ENCODE data around the gene ADGRA3.
"Not testable (repeated sequence)": the region's sequence is repeated elsewhere in the genome, so short reads cannot be mapped to it uniquely, and the experiment has no call there.

Gene ADGRA3

DNA sequence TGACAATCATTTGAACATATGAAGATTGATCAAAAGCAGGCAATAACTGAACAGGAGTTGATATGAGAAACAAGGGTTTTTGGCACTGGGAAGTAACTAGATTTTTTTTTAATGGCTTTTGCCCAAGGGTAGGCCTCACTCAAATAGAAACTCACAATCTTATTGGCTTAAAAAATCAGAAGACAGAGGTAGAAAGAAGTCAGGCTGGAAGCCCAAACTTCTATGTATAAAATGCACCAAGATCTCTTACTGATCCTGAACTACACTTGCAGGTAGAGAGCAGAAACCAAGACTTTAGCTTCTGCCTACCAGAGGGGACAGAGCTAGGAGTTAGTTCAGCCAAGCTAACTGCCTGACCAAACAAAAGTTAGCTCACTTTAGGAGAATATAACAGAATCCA, 74.9 kb downstream of the ADGRA3 start:
- DNase-seq (ENCODE audit: low spot score) = no peak

DNA sequence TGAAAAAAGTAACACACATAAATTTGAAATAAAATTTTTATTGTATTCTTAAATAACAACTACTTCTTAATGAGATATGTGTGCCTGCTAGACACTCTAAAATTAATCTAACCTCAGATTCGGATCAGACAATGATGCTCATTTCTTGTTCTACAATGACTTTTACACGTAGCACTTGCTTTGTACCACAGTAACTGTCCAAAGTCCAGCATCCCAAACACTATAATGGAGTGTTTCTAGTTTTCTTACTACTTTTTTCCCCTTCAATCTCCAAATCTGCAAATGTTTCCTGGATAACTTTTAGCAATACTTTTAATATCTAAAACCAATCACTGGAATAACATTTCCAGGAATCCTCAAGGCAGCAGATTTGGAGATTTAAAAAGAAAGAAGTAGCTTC, 75.9 kb downstream of the ADGRA3 start:
- DNase-seq (ENCODE audit: low spot score) = no peak

DNA sequence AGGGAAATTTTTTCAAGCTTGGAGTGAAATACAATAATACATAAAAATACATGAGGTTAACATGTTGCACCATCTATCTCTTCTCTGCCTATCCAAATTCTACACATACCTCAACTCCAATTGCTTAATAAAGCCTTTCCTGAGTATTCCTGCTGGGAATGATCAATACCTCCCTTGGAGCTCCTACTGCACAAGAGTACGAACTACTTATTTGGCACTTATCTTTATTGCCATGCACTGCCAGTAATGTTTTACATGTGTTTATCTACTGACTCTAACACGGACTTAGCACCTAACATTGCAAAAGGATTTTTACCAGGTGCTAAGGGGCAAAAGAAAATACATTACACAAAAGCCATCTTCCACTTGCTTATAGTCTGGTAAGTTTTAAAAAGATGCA, 80.2 kb downstream of the ADGRA3 start:
- DNase-seq (ENCODE audit: low spot score) = no peak

- DNase-seq (ENCODE audit: low spot score) = no peak
Measured at GRCh38 chr4:22434895-22435294, 81.0 kb downstream of the ADGRA3 start.

DNA sequence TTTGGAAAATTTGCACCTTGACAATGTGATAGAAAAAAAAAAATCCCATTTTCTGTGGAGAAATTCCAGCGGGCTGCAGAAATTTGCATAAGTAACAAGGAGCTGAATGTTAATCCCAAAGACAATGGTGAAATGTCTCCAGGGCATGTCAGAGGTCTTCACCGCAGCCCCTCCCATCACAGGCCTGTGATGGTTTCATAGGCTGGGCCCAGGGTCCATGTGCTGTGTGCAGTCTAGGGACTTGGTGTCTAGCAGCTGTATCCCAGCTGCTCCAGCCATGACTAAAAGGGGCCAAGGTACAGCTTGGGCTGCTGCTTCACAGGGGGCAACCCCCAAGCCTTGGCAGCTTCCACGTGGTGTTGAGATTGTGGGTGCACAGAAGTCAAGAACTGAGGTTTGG, 85.2 kb downstream of the ADGRA3 start:
- no peak for DNase-seq (ENCODE audit: low spot score)

DNA sequence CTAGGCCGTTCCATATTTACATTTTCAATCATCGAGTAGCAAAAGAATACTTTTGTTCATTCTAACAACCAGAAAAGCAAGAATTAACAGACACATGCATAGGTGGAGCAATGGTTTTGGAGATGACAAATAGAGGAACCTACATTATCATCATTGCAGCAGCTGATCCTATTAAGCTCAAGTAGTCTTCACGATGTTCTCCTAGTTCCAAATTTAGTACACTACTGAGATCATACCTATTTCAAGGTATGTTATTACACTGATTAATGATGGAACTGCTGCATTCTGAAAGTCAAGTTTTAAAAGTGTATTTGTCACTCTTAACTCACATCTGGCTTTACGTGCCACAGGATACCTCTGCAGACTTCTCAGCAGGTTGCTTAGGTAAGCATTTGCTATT, 87.4 kb downstream of the ADGRA3 start:
- DNase-seq (ENCODE audit: low spot score) = no peak

GRCh38 chr4:22427675-22428074, 88.2 kb downstream of the ADGRA3 start:
- DNase-seq (ENCODE audit: low spot score) = no peak

GRCh38 chr4:22420291-22420690, 95.6 kb downstream of the ADGRA3 start:
- no peak for DNase-seq (ENCODE audit: low spot score)

- DNase-seq (ENCODE audit: low spot score) = no peak
Measured at GRCh38 chr4:22417408-22417807, 98.5 kb downstream of the ADGRA3 start.

DNA sequence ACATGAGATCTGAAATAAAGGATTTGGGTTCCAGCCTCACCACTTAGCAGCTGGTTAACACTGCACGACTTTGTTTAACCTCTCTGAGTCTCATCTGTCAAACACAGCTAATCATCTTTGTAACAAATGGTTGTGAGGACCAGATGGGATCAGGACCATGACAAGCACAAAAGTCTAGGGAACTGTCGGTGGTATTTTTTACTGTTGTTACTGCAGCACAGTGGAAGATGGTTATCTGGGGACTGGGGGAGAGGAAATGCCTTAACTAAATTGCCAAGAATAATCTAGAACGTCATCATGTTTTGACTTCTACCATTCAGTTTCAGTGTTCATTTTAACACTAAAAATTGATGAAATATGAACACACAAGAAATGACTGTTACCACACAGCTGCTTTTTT, 99.5 kb downstream of the ADGRA3 start:
- DNase-seq (ENCODE audit: low spot score) = no peak

DNA sequence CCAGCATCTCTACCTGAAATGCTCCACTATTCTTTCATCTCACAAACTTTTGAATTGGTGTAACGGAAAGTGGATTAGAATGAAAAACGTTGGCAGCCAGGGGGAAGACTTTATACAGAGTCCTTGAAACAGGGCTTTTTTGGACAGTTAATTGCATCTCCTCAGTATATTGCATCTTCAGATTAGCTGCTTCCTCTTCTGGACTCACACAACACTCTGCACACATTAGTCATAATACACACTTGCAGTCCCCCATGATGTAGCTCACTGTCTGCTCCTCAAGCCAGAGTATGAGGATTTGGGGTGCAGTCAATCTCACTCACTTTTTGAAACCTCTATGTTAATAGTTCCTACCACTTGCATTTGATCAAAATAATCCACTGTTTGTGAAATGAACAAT, 101.0 kb downstream of the ADGRA3 start:
- DNase-seq (ENCODE audit: low spot score) = no peak

- no peak for DNase-seq (ENCODE audit: low spot score)
Measured at GRCh38 chr4:22413471-22413870, 102.4 kb downstream of the ADGRA3 start.

- DNase-seq (ENCODE audit: low spot score) = no peak
Measured at GRCh38 chr4:22412013-22412412, 103.9 kb downstream of the ADGRA3 start.

DNA sequence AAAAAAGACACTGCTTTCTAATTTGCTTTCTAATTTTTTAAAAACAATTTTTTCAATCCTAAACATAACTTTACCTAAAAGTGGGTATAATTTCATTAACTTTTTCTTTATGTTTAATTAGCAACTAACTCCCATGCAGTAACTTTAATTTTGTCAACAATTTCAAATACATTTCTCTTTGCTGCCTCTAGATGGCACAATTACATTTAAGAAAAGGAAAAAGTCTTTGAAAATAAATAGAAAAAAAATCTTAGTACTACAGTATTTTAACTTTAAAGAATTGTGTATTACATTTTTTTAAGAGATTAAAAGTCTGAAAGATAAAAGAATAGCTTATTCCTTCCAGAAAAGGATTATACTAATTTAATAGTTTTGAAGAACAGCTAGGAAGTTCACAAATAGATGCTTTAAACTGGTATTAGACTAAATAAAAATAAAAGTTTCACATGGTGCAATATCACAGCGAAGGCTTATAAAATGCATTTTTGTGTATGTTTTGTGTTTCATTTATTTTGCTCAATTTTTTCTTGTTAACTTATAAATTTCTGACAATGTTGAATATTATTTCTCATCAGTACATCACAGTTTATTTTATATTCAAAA, 105.1 kb downstream of the ADGRA3 start:
- no peak for DNase-seq (ENCODE audit: low spot score)

- DNase-seq (ENCODE audit: low spot score) = no peak
Measured at GRCh38 chr4:22408474-22408873, 107.4 kb downstream of the ADGRA3 start.

- no peak for DNase-seq (ENCODE audit: low spot score)
Measured at GRCh38 chr4:22407361-22407760, 108.5 kb downstream of the ADGRA3 start.

DNA sequence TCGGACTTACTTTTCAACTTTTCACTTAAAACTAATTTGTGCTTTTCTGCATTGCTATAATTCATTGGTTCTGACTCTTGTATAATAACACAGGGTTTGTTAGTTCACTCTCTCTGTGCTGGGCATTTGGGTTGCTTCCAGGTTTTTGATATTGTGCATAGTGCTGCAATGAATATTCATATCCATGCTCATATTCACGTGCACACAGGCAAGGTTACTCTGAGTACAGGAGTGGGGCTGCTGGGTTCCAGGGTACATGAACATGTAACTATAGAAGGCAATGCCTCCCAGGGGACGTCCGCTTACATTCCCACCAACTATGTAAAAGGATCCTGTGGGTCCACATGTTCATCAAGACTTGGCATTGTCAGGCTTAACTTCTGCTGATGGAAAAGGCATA, 117.2 kb downstream of the ADGRA3 start:
- no peak for DNase-seq (ENCODE audit: low spot score)

GRCh38 chr4:22391551-22391950, 124.3 kb downstream of the ADGRA3 start:
- DNase-seq (ENCODE audit: low spot score) = no peak

DNA sequence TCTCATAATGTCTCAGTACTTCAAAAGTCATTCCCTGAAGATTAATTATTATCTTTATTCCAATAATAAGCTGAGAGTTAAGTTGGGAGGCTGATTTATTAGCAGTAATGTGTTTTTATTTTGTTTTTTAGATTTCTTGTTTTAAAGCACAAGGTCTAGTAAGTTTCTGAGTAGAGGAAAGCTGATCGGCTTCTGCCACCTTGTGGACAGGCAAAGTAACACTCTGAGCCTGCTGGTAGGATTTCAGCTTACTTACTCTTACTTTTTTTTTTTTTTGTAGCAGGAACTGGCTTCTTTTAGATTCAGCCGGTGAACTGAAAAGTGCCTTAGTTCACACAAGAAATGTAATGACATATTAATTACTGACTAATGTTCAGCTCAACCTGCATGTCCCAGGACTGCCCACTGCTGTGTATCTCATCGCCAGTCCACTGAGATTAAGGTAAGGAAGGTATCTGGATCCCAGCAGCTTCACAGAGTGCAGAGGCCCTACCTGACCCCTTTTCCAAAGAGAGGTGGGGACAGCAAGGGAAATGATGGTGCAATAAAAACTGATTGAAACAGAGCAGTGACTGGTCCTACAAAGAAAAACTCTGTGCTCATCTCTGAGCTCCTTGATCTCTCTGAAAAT, 126.5 kb downstream of the ADGRA3 start:
- no peak for DNase-seq (ENCODE audit: low spot score)

- DNase-seq (ENCODE audit: low spot score) = no peak
Measured at GRCh38 chr4:22385611-22386011, 130.3 kb downstream of the ADGRA3 start.

GRCh38 chr4:22384154-22384553, 131.7 kb downstream of the ADGRA3 start:
- DNase-seq (ENCODE audit: low spot score) = no peak

GRCh38 chr4:22382216-22382615, 133.7 kb downstream of the ADGRA3 start:
- not testable (repeated sequence) for DNase-seq (ENCODE audit: low spot score)

DNA sequence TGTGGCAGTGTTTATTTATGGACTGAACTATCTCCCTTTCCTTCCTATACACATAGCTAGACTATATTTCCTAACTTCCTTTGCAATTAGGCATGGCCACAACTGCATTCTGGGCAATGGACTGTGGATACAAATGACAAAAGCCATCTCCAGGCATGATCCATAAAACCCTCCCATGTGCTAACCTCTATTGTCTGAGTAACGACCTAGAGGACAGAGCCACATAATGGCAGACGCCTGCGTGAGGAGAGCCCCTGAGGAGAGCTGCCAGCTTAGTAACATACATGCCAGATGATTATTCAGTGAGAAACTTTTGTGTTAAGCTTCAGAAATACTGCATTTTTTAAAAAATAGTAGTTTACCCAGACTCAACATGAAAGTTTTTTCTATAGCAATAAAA, 142.9 kb downstream of the ADGRA3 start:
- DNase-seq (ENCODE audit: low spot score) = no peak

DNA sequence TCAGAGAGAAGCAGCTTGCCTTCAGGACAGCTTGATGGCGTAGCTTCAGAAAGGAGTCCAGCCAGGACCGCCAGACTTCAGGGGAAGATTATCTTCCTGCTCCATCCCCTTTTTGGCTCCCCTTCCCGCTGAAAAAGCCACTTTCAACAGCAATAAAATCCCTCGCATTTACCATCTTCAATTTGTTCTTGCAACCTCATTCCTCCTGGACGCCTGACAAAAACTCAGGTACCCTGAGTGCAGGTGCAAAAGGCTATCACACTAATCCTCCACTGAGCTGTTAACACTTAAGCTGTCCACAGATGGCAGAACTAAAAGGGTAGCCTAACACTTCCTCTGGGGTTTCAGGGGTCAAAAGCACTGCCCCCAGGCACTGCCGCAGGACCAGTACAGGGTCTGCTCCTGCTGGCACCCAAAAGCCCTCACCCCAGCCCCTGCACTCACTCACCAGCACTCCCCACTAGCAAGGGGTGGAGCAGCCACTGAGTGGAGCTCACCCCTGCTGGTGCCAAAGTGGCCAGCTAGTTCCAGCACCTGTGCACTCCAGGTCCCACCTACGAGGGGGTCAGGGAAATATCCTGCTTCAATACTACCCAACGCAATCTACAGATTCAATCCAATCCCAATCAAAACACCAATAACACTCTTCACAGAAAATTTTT, 145.8 kb downstream of the ADGRA3 start:
- DNase-seq (ENCODE audit: low spot score) = no peak

Measured in left forelimb (tissue), 1 donor.